HepG2 (cell line): ENCODE measurements around the gene AIF1. TPM values are rescaled to one million over a fixed set of nuclear protein-coding genes. Genes with fewer than 3 reads are reported as not detected.

Experiments
- ATF7-NPFF ChIP-seq: sonication (generic); formaldehyde crosslinking; IDR thresholded peaks from 2 replicates; pipeline ENCODE4 v1.8.1; 2023; ENCODE audit warnings: mild to moderate bottlenecking, low read depth, missing genetic modification reagents, moderate library complexity
- BRD4 ChIP-seq: sonication (generic); formaldehyde crosslinking; IDR thresholded peaks from 2 replicates; pipeline ENCODE4 v1.4.0; 2020; ENCODE audit warnings: missing genetic modification reagents
- GATA4 ChIP-seq: sonication (generic); IDR thresholded peaks from 2 replicates; pipeline ENCODE4 v1.6.1; 2016; ENCODE audit warnings: antibody characterized with exemption, low read depth, borderline replicate concordance
- IRF9 ChIP-seq: sonication (generic); formaldehyde crosslinking; IDR thresholded peaks from 2 replicates; pipeline ENCODE4 v1.8.0; 2022; ENCODE audit warnings: missing genetic modification reagents, mild to moderate bottlenecking, borderline replicate concordance
- JUN ChIP-seq: sonication (generic); formaldehyde crosslinking; IDR thresholded peaks from 2 replicates; pipeline ENCODE4 v1.4.0; 2020; ENCODE audit warnings: mild to moderate bottlenecking, missing genetic modification reagents
- KLF15 ChIP-seq: sonication (generic); formaldehyde crosslinking; IDR thresholded peaks from 2 replicates; pipeline ENCODE4 v1.8.1; 2023; ENCODE audit warnings: borderline replicate concordance, mild to moderate bottlenecking, inconsistent platforms, missing genetic modification reagents, mixed read lengths
- MTF1 ChIP-seq: sonication (generic); formaldehyde crosslinking; IDR thresholded peaks from 2 replicates; pipeline ENCODE4 v1.5.0; 2020; ENCODE audit warnings: missing genetic modification reagents
- REXO4 ChIP-seq: sonication (generic); formaldehyde crosslinking; IDR thresholded peaks from 2 replicates; pipeline ENCODE4 v1.8.0; 2022; ENCODE audit warnings: missing genetic modification reagents, mild to moderate bottlenecking, borderline replicate concordance
- SNAPC2 ChIP-seq: sonication (generic); formaldehyde crosslinking; IDR thresholded peaks from 2 replicates; pipeline ENCODE4 v1.8.1; 2022; ENCODE audit warnings: mild to moderate bottlenecking, missing genetic modification reagents
- THAP11 ChIP-seq: IDR thresholded peaks from 2 replicates; pipeline ENCODE4 v1.6.1; 2016; ENCODE audit warnings: missing biosample characterization, missing genetic modification reagents
- TMF1 ChIP-seq: sonication (generic); formaldehyde crosslinking; IDR thresholded peaks from 2 replicates; pipeline ENCODE4 v1.8.1; 2022; ENCODE audit warnings: low read depth, missing genetic modification reagents
- ZEB1 ChIP-seq: IDR thresholded peaks from 2 replicates; pipeline ENCODE4 v1.6.1; 2012; ENCODE audit warnings: mild to moderate bottlenecking, low read depth, inconsistent platforms; ENCODE audit not compliant: insufficient replicate concordance
- ZFP90 ChIP-seq: sonication (generic); formaldehyde crosslinking; IDR thresholded peaks from 2 replicates; pipeline ENCODE4 v1.8.0; 2022; ENCODE audit warnings: missing genetic modification reagents, mild to moderate bottlenecking, inconsistent platforms, borderline replicate concordance
- ZHX2 ChIP-seq, 2 experiments: sonication (generic) in 1 of 2; formaldehyde crosslinking in 1 of 2; IDR thresholded peaks; 2 replicates each; pipeline versions ENCODE4 v1.6.1 to v1.9.0; 2014 to 2022; ENCODE audit warnings: antibody characterized with exemption in 1 of 2, borderline replicate concordance in 1 of 2, inconsistent platforms in 1 of 2, low read depth in 1 of 2, missing genetic modification reagents in 1 of 2
- ZNF563 ChIP-seq: sonication (generic); formaldehyde crosslinking; IDR thresholded peaks from 2 replicates; pipeline ENCODE4 v1.8.0; 2022; ENCODE audit warnings: mild to moderate bottlenecking, moderate library complexity, missing genetic modification reagents
- ZNF773 ChIP-seq: sonication (generic); formaldehyde crosslinking; IDR thresholded peaks from 2 replicates; pipeline ENCODE4 v1.4.0; 2020; ENCODE audit warnings: missing genetic modification reagents, borderline replicate concordance
- ZSCAN20 ChIP-seq: sonication (generic); formaldehyde crosslinking; IDR thresholded peaks from 2 replicates; pipeline ENCODE4 v1.4.0; 2020; ENCODE audit warnings: missing genetic modification reagents, mild to moderate bottlenecking, borderline replicate concordance
- polyA plus RNA-seq, 8 experiments: library from polyadenylated mRNA; depleted of rRNA in 3 of 8; stranded (reverse) in 7 of 8; unstranded in 1 of 8; fragments of >200 nt; fragmentation: Illumina TruSeq in 4 of 8; extraction: Trizol in 4 of 8; gene quantifications; 2 replicates each; pipeline versions ENCODE4 v1.2.1 to v1.2.3, GENCODE V29; 2011 to 2016; ENCODE audit warnings: low read depth in 4 of 8, missing spikeins in 1 of 8, mixed read lengths in 1 of 8; ENCODE audit not compliant: insufficient read depth in 1 of 8
- total RNA-seq, 5 experiments: library from RNA; depleted of rRNA; stranded (reverse); fragments of >200 nt; fragmentation: Illumina TruSeq; extraction: Trizol; gene quantifications; 2 replicates each; pipeline ENCODE4 v1.2.3, GENCODE V29; 2016; ENCODE audit warnings: low read depth in 1 of 5
- TF ChIP-seq, protein P1 (sequence below): sonication (generic); formaldehyde crosslinking; IDR thresholded peaks from 2 replicates; pipeline ENCODE4 v1.5.0; 2020; ENCODE audit warnings: mild to moderate bottlenecking, missing genetic modification reagents

AIF1 gene
- total and polyA plus RNA-seq, 2 of the 13 experiments (the other 11 are each of a cell fraction or from before 2014, with no cell fraction given) = 1.5 TPM; not detected in 1

DNA sequence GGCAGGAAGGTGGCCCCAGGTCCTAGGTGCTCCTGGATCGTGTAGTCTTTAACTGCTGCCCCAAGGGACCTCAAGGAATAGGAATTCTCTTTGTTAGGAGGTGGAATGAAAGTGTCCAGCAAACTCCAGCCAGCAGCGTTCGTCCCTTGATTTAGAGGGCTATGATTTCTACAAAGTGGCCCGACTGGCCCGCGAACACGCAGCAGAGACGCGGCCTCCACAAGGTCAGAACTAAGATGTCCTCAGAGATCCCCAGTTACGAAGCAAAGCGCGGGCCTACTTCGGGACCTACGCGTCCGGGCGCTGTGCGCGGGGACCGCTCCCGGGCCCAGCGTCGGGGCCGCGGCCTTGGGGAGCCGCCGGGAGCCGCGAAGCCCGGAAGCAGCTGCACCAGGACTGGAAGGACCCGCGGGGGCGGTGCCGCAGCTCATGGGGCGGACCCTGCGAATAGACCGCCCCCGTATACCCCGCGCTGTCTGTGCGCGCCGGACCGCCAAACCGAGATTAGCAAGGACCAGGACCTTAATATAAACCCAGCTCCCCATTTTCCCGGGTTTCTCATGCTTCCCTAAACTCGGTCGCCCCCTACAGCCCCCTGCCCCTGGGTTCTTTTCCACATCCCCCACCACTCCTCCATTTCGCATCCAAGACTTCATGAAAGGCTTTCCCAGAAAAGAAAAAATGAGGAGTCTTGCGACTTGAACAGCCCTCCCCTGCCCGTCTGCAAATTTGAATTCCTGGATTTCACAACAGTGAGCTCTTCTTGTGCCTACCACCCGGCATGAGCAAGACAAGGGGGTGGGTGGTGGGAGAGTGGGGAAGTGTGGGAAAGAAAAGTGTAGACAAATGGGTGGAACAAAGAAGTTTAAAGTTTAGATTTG, 45.6 kb downstream of the AIF1 start, which contains the start of gene C6orf47 (continued):
- TF ChIP-seq ZSCAN20 (CRISPR knock-in tag) (peak; percentile 95), ZFP90 (CRISPR knock-in tag) (peak; percentile 57; the same call in 1 of the 2 replicates), ZNF563 (CRISPR knock-in tag) (peak; percentile 70), ATF7-NPFF (peak; percentile 82; the same call in 1 of the 2 replicates), IRF9 (peak; percentile 91), JUN (CRISPR knock-in tag) (no peak), BRD4 (peak; percentile 88), GATA4 (peak; percentile 43; the same call in 1 of the 2 replicates), ZHX2 (IDR thresholded peaks at IDR 0.05; ENCODE audit: low read depth) (no peak), ZHX2 (CRISPR knock-in tag; IDR thresholded peaks at IDR 0.05; ENCODE audit: borderline replicate concordance) (no peak), ZEB1 (no peak), ZNF773 (CRISPR knock-in tag) (peak; percentile 85; the same call in 1 of the 2 replicates), KLF15 (peak; percentile 57; the same call in 1 of the 2 replicates), REXO4 (CRISPR knock-in tag) (no peak), MTF1 (CRISPR knock-in tag) (peak; percentile 90; the same call in 1 of the 2 replicates), SNAPC2 (peak; percentile 60; the same call in 1 of the 2 replicates), TMF1 (CRISPR knock-in tag) (peak; percentile 87; the same call in 1 of the 2 replicates), THAP11 (CRISPR knock-in tag) (peak; percentile 83)
- TF ChIP-seq, protein P1, sequence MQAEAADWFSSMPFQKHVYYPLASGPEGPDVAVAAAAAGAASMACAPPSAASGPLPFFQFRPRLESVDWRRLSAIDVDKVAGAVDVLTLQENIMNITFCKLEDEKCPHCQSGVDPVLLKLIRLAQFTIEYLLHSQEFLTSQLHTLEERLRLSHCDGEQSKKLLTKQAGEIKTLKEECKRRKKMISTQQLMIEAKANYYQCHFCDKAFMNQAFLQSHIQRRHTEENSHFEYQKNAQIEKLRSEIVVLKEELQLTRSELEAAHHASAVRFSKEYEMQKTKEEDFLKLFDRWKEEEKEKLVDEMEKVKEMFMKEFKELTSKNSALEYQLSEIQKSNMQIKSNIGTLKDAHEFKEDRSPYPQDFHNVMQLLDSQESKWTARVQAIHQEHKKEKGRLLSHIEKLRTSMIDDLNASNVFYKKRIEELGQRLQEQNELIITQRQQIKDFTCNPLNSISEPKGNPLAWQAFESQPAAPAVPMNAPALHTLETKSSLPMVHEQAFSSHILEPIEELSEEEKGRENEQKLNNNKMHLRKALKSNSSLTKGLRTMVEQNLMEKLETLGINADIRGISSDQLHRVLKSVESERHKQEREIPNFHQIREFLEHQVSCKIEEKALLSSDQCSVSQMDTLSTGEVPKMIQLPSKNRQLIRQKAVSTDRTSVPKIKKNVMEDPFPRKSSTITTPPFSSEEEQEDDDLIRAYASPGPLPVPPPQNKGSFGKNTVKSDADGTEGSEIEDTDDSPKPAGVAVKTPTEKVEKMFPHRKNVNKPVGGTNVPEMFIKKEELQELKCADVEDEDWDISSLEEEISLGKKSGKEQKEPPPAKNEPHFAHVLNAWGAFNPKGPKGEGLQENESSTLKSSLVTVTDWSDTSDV = no peak
